OCI-LY1 (cell line): ENCODE measurements around the gene GLI3.

Experiments used
- EZH2 ChIP-seq: fragments of 200-600 bp; sonication (generic), shearing (Covaris generic); IDR thresholded peaks from 2 replicates; pipeline ENCODE4 v1.8.0; 2017; ENCODE audit warnings: borderline replicate concordance, mixed run types, mild to moderate bottlenecking, antibody characterized with exemption, low read length, moderate library complexity, mixed read lengths
- TF ChIP-seq, protein P1 (sequence below): fragments of 200-600 bp; sonication (generic), shearing (Covaris generic); IDR thresholded peaks from 2 replicates; pipeline ENCODE4 v1.5.1; 2017; ENCODE audit warnings: mild to moderate bottlenecking, antibody characterized with exemption, low read length, moderate library complexity, mixed read lengths

DNA sequence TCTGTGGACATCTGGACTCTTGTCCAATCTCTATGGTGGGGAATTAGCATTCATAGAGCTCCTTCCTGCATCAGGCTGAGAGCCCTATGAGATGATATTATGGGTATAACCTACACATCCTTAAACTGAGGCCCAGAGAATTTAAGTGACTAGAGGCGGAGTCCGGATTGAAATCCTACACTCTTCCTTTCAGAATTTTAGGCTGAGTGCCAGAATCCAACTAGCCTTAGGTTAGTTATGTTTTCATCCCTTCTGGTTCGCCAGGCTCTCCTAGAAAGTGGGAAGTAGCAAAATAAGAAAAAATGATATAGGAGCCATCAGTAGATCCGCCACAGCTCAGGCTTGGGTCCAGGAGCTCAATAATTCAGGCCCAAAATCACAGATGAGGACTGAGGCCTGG, 212.5 kb downstream of the GLI3 start:
- TF ChIP-seq EZH2 = no peak
- TF ChIP-seq, protein P1, sequence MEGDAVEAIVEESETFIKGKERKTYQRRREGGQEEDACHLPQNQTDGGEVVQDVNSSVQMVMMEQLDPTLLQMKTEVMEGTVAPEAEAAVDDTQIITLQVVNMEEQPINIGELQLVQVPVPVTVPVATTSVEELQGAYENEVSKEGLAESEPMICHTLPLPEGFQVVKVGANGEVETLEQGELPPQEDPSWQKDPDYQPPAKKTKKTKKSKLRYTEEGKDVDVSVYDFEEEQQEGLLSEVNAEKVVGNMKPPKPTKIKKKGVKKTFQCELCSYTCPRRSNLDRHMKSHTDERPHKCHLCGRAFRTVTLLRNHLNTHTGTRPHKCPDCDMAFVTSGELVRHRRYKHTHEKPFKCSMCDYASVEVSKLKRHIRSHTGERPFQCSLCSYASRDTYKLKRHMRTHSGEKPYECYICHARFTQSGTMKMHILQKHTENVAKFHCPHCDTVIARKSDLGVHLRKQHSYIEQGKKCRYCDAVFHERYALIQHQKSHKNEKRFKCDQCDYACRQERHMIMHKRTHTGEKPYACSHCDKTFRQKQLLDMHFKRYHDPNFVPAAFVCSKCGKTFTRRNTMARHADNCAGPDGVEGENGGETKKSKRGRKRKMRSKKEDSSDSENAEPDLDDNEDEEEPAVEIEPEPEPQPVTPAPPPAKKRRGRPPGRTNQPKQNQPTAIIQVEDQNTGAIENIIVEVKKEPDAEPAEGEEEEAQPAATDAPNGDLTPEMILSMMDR = no peak
